Stimulated activated CD8-positive, alpha-beta memory T cell treated with anti-CD3 and anti-CD28 coated beads, Interleukin-15, amount 100 ng/mL, for 48 hours (primary cell): ENCODE results near the gene GSDME.

Source experiments
- DNase-seq, 2 donors: peaks; one replicate each; pipeline ENCODE4 v3.0.0-alpha.2; 2020; ENCODE audit warnings: low read depth in 2 of 2

Gene GSDME

GRCh38 chr7:24653316-24654085 lies 103.8 kb downstream of the GSDME start:
- DNase-seq = no peak

GRCh38 chr7:24652251-24652939 lies 104.9 kb downstream of the GSDME start:
- no peak for DNase-seq
